Muscle of arm (tissue), 12 donors: ENCODE results near the gene SHOC1. TPM values are rescaled to one million over a fixed set of nuclear protein-coding genes. Genes with fewer than 3 reads are reported as not detected.
A peak's percentile ranks its signal among the peaks of the same experiment; 100 is the strongest.
"Not testable (repeated sequence)": the region's sequence is repeated elsewhere in the genome, so short reads cannot be mapped to it uniquely, and the experiment has no call there.

Source experiments
- DNase-seq: peaks from one replicate; pipeline ENCODE4 v3.0.0-alpha.2; 2013
- polyA plus RNA-seq, 12 donors: library from polyadenylated mRNA; unstranded; fragments of 120-200 nt; gene quantifications; one replicate each; pipeline ENCODE4 v1.2.1, GENCODE V29; 2013; ENCODE audit not compliant: insufficient read length in 12 of 12

SHOC1 gene
- polyA plus RNA-seq, 12 donors: 0.03 to 0.34 (median 0.15) TPM; not detected in 3

GRCh38 chr9:111805830-111806241 lies 11.1 kb upstream of the SHOC1 start:
- no peak for DNase-seq

GRCh38 chr9:111805262-111805661 lies 10.5 kb upstream of the SHOC1 start:
- DNase-seq: no peak

DNA sequence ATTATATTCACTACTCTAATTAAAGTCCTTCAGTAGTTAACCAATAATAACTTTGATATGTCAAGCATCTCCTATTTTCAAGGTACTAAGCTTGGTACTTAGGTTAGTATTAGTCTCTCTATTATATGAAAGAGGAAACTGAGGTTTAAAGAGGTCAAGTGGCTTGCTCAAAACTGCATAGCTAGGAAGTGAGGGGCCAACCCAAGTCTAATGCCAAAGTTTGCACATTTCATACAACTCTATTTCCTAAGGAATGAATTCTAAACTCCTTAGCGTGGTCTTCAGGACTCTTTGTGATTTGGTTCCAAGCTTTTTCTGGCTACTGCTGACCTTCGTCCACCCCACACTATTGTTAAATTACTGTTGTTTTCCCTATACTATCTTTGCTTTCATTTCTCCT lies 9.9 kb upstream of the SHOC1 start:
- no peak for DNase-seq

DNA sequence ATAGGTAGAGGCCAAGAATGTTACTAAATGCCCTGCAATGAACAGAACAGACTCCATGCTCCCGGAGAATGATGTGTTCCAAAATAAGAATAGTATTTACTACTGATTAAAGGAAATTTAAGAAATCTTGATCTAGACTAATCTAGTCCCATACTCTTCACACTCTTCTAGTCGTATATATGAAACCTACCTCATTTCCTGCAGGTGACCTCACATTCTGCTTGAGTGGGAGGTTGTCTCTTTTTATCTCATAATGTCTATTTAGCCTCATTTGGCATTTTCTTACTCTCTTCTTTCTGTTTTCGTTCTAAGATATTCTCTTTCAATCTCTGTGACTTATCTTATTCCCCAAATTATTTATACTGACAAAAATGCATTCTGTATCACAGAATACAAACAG lies 9.2 kb upstream of the SHOC1 start:
- DNase-seq: no peak

GRCh38 chr9:111799915-111800526 lies 5.3 kb upstream of the SHOC1 start:
- DNase-seq: no peak

- no peak for DNase-seq
Observed at GRCh38 chr9:111799506-111799905, 4.8 kb upstream of the SHOC1 start.

DNA sequence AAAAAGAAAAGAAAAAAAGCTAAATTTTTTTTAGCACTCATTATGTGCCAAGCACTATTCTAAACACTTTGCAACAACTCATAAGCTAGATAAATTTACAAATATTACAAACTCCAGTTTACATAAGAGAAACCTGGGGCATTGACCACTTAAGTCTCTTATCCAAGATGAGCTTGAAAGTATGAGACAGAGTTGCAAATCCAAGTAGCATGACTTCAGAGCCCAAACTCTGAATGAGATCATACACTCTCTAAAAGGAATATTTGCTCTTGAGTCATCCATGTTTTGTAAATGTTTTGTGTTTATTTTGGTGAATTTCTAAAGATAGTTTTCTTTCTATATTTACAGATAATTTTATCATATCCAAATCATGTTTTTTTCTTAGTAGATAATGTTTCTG lies 4.0 kb upstream of the SHOC1 start:
- no peak for DNase-seq

DNA sequence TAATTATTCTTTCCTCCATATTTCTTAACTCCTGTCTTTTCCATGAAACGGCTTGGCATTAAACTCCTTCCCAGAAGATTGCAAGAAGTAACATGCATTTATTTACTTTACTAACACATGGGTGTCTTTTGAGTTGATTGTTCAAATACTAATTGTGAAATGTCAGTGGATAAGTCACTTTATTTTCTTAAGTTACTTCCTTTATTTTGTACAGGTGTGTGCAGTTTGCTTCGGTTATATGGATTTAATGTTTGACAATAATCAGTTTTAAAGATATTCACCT lies 761 bp upstream of the SHOC1 start:
- DNase-seq: no peak

- DNase-seq: not testable (repeated sequence)
Observed at GRCh38 chr9:111791821-111792220, 2.9 kb downstream of the SHOC1 start.

- no peak for DNase-seq
Observed at GRCh38 chr9:111789881-111790280, 4.9 kb downstream of the SHOC1 start.

- no peak for DNase-seq
Observed at GRCh38 chr9:111783857-111784256, 10.9 kb downstream of the SHOC1 start.

DNA sequence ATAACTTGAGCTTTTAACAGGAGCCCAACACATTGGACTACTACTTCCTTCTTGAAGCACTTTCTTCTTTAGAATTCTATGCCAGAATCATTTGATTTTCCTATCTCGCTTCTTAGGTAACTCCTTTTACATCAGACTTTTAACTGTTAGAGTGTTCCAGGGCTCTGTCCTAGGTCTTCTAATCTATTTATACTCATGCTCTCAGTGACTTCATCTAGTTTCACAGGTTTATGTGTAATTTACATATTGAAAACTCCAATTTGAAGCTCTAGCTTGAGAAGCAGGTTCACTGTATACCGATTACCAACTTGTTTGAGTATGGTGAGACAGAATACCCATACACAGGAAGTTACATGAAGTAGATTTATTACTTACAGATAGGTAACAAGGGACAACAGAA lies 11.3 kb downstream of the SHOC1 start:
- no peak for DNase-seq

- no peak for DNase-seq
Observed at GRCh38 chr9:111766066-111766465, 28.7 kb downstream of the SHOC1 start.

- DNase-seq: no peak
Observed at GRCh38 chr9:111762556-111762955, 32.2 kb downstream of the SHOC1 start.

DNA sequence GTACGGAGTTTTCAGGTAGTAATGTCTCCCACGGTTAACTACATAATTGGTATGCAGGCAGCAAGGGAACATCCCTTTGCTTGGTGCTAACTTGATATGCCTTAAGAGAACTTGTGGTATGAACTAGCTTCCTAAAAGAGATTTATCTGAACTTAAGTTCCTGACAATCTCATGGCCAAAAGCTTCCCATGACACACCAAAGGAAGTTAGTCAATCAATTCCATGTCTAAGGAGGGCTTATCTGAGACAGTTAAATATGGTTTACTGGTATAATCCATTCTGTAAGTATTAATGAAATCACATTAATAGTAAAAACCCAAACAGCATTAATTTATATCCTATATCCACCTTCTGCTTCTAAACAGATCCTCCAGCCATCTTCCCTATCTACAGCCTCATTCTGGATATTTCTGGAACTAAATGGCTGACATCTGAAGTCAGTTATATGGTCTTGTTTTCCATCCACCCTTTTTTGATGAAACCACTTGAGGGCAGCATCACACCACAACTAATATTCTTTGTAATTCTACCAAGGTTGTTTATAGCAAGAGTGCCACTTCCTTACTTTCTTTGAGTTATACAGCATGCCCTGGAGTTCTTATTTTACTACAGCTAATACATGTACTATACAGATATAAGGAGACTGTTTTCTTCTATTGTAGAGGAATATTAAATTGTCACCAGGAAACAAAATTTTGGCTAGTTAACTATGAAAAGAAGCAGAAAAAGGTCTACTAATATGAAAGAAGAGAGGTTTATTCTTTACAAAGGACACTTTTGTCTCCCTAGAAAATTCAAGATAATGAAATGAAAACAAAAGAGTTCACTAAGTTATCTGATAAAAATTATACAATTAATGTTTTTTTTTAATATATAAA lies 34.7 kb downstream of the SHOC1 start:
- peak; percentile 78 for DNase-seq

- DNase-seq: no peak
Observed at GRCh38 chr9:111754800-111755199, 39.9 kb downstream of the SHOC1 start.

DNA sequence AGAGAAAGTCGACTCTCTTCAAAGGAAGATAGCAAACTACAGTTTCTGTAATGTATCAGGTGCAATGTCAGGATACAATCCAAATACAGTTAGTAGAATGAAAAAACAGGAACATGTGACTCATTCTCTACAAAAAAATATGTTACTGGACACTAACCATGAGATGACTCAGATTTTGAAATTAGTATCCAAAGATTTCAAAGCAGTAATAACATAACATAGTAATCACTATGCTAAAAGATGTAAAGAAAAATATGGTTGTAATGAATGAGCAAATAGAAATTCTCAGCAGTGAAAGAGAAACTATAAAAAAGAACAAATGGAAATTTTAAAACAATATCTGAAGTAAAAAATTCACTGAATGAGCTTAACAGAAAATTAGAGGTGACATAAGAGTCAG lies 42.3 kb downstream of the SHOC1 start:
- no peak for DNase-seq

Other genes with a start within 250 kb of the SHOC1 start
- 10 to 100 TPM in 11 of 12 donors, not detected in 1; 23.3 to 77.3 (median 57.0) TPM for gene PTGR1, start 195.3 kb downstream of the SHOC1 start, polyA plus RNA-seq
- gene DNAJC25, start 163.6 kb downstream of the SHOC1 start, polyA plus RNA-seq: 10 to 100 TPM in 2 of 12 donors, 1 to 10 TPM in 9, not detected in 1; 7.5 to 11.4 (median 9.8) TPM
- gene GNG10, start 133.3 kb downstream of the SHOC1 start, polyA plus RNA-seq: 10 to 100 TPM in 11 of 12 donors, not detected in 1; 30.7 to 67.9 (median 56.1) TPM
- gene UGCG, start 101.9 kb upstream of the SHOC1 start, polyA plus RNA-seq: 10 to 100 TPM in 11 of 12 donors, not detected in 1; 23.6 to 39.9 (median 33.1) TPM